SK-N-SH (cell line): ENCODE measurements around the gene HEBP1. TPM values are rescaled to one million over a fixed set of nuclear protein-coding genes. Genes with fewer than 3 reads are reported as not detected.

Experiments
- CTCF ChIA-PET: fragments of 300-600, 350-600 bp; formaldehyde crosslinking; extraction: SDS; loops from one replicate; lab custom pipeline; 2021; lab: Yijun Ruan, JAX
- POLR2A ChIA-PET: fragments of 350-600 bp; sonication (Branson Sonifier 250); formaldehyde crosslinking; extraction: SDS; loops from one replicate; lab custom pipeline; 2020; ENCODE audit warnings: antibody characterized with exemption, inconsistent platforms; lab: Yijun Ruan, JAX
- DNase-seq: peaks from one replicate; pipeline ENCODE4 v3.0.0; 2012
- H2AFZ ChIP-seq: fragments of 200-600 bp; sonication (generic); 2 replicates; pipeline ENCODE4 v1.8.1; 2016; ENCODE audit warnings: antibody characterized with exemption, mild to moderate bottlenecking, low read depth
- H3F3A ChIP-seq: fragments of 200-600 bp; sonication (generic); replicated peaks from 2 replicates; pipeline ENCODE3; 2016; ENCODE audit warnings: antibody characterized with exemption, mild to moderate bottlenecking; ENCODE audit not compliant: insufficient read depth
- H3K27ac ChIP-seq, 2 experiments: fragments of 200-500 bp in 1 of 2; fragments of 200-600 bp in 1 of 2; sonication (Bioruptor generic) in 1 of 2; sonication (generic), shearing (Covaris generic) in 1 of 2; 2 replicates each; pipeline versions ENCODE4 v1.5.1 to v1.6.1; 2014 to 2016; ENCODE audit warnings: low read depth in 2 of 2, inconsistent platforms in 1 of 2, low read length in 1 of 2, mild to moderate bottlenecking in 1 of 2, mixed read lengths in 1 of 2
- H3K27me3 ChIP-seq: fragments of 200-600 bp; sonication (generic), shearing (Covaris generic); 2 replicates; pipeline ENCODE4 v1.6.1; 2016; ENCODE audit warnings: mixed run types; ENCODE audit not compliant: insufficient read depth
- H3K36me3 ChIP-seq, 2 experiments: fragments of 200-500 bp in 1 of 2; fragments of 200-600 bp in 1 of 2; sonication (Bioruptor generic) in 1 of 2; sonication (generic) in 1 of 2; replicated peaks in 1 of 2; 2 replicates each; pipeline versions ENCODE3 to v1.5.1; 2014 to 2016; ENCODE audit warnings: low read length in 1 of 2, mild to moderate bottlenecking in 1 of 2; ENCODE audit not compliant: insufficient read depth in 2 of 2, control insufficient read depth in 1 of 2
- H3K4me1 ChIP-seq, 2 experiments: fragments of 200-500 bp in 1 of 2; fragments of 200-600 bp in 1 of 2; sonication (Bioruptor generic) in 1 of 2; sonication (generic), shearing (Covaris generic) in 1 of 2; 2 replicates each; pipeline versions ENCODE4 v1.5.1 to v1.6.1; 2014 to 2016; ENCODE audit warnings: low read depth in 1 of 2, low read length in 1 of 2, mixed run types in 1 of 2; ENCODE audit not compliant: insufficient read depth in 2 of 2, control insufficient read depth in 1 of 2
- H3K4me2 ChIP-seq: fragments of 200-600 bp; sonication (generic), shearing (Covaris generic); 2 replicates; pipeline ENCODE4 v1.6.1; 2017; ENCODE audit warnings: mixed run types
- H3K4me3 ChIP-seq, 2 experiments: fragments of 200-500 bp in 1 of 2; fragments of 200-600 bp in 1 of 2; sonication (Bioruptor generic) in 1 of 2; sonication (generic), shearing (Covaris generic) in 1 of 2; 2 replicates each; pipeline versions ENCODE4 v1.5.1 to v1.8.1; 2014 to 2016; ENCODE audit warnings: low read depth in 2 of 2, inconsistent platforms in 1 of 2, low read length in 1 of 2, mild to moderate bottlenecking in 1 of 2, mixed read lengths in 1 of 2, moderate library complexity in 1 of 2
- H3K79me2 ChIP-seq: fragments of 200-600 bp; sonication (generic); 2 replicates; pipeline ENCODE4 v1.8.1; 2017; ENCODE audit warnings: mild to moderate bottlenecking; ENCODE audit not compliant: insufficient read depth
- H3K9ac ChIP-seq: fragments of 200-600 bp; sonication (generic); 2 replicates; pipeline ENCODE4 v1.6.1; 2017; ENCODE audit warnings: mixed run types
- H3K9me2 ChIP-seq: fragments of 200-600 bp; sonication (generic); 2 replicates; pipeline ENCODE4 v1.6.1; 2017; ENCODE audit warnings: mixed run types
- H3K9me3 ChIP-seq: fragments of 200-600 bp; sonication (generic); 2 replicates; pipeline ENCODE4 v1.6.1; 2017; ENCODE audit warnings: mixed run types, mild to moderate bottlenecking, moderate library complexity
- H4K20me1 ChIP-seq: fragments of 200-600 bp; sonication (generic); 2 replicates; pipeline ENCODE4 v1.6.1; 2017; ENCODE audit warnings: mild to moderate bottlenecking, mixed run types; ENCODE audit not compliant: insufficient read depth
- MXI1 ChIP-seq: IDR thresholded peaks from 2 replicates; pipeline ENCODE4 v1.6.1; 2012; ENCODE audit warnings: mild to moderate bottlenecking, low read depth, low read length, improper control_type of control experiment
- POLR2AphosphoS5 ChIP-seq: IDR thresholded peaks from 2 replicates; pipeline ENCODE4 v1.6.1; 2012; ENCODE audit warnings: low read depth, low read length
- RCOR1 ChIP-seq: fragments of 150-350 bp; IDR thresholded peaks from 2 replicates; pipeline ENCODE4 v1.6.1; 2017; ENCODE audit warnings: antibody characterized with exemption, low read length
- TAF1 ChIP-seq: IDR thresholded peaks from 2 replicates; pipeline ENCODE4 v1.6.1; 2012; ENCODE audit warnings: low read depth, mild to moderate bottlenecking, low read length, moderate library complexity, borderline replicate concordance
- WGBS: methylation state at CpG from one replicate; pipeline ENCODE4 v1.1.6; 2017; ENCODE audit warnings: low lambda C conversion rate; 5-methylcytosine and 5-hydroxymethylcytosine counted together
- polyA plus RNA-seq, 3 experiments: library from polyadenylated mRNA; depleted of rRNA; stranded (reverse); fragments of >200 nt; gene quantifications; 2 replicates each; pipeline ENCODE4 v1.2.3, GENCODE V29; 2012
- TF ChIP-seq, protein P1 (sequence below): IDR thresholded peaks from 2 replicates; pipeline ENCODE4 v1.4.0; 2012; ENCODE audit warnings: low read depth
- TF ChIP-seq, protein P2 (sequence below): fragments of 200-600 bp; sonication (generic); IDR thresholded peaks from 2 replicates; pipeline ENCODE4 v1.6.1; 2017; ENCODE audit warnings: antibody characterized with exemption, mild to moderate bottlenecking, moderate library complexity
- TF ChIP-seq, protein P3 (sequence below): IDR thresholded peaks from 2 replicates; pipeline ENCODE4 v1.6.1; 2012; ENCODE audit warnings: mild to moderate bottlenecking, low read depth, low read length, moderate library complexity
- TF ChIP-seq, protein P4 (sequence below): IDR thresholded peaks from 2 replicates; pipeline ENCODE4 v1.4.0; 2012; ENCODE audit warnings: low read depth, borderline replicate concordance

The HEBP1 gene, protein sequence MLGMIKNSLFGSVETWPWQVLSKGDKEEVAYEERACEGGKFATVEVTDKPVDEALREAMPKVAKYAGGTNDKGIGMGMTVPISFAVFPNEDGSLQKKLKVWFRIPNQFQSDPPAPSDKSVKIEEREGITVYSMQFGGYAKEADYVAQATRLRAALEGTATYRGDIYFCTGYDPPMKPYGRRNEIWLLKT
- polyA plus RNA-seq (2012; rRNA removed), result 16.3 and 17.9 TPM in 2 replicates
- 24.2 and 25.8 TPM in 2 replicates for polyA plus RNA-seq (2012; cell fraction: cytosol; rRNA removed)
- polyA plus RNA-seq (2012; cell fraction: nucleus; rRNA removed), result 12.7 and 18.1 TPM in 2 replicates

DNA sequence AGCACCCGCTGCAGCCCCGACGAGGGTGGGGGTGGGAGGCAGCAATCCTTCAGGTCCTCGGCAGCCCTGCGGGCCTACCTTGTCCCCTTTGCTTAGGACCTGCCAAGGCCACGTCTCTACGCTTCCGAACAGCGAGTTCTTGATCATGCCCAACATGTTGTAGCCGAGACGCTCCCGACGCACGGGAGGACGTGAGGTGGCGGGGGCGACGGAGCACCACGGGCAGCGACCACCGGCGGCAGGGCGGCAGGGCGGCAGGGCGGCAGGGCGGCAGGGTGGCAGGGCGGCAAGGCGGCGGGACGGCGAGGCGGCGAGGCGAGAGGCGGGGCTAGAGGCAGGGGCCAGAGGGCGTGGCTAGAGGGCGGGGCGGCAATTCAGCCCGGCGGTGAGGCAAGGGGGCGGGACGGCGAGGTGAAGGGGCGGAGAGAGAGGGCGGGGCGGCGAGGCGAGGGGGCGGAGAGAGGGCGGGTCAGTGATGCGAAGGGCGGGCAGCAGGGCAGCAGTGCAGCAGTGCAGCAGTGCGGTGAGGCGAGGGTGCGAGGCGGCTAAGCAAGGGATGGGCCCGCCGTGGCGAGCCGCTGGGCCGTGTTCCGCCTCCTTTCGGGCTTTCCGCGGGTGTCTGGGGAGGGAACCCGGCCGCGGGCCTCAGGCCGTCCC is at the start of gene HEBP1:
Gene HEBP1 (minus strand): TSS at position 307 of the 657 bp plus-strand sequence. CDS start 151 bp downstream, at position 156.
- H4K20me1 ChIP-seq, result no peaks in the 10 kb centered on the region
- peak within 1 kb of the TSS; percentile 69 to 87 for H3K27ac ChIP-seq
- H3K9me3 ChIP-seq, result no peaks in the 10 kb centered on the region
- H3K9me2 ChIP-seq, result no peaks in the 10 kb centered on the region
- H3K4me1 ChIP-seq, result peaks cover 6 to 18% of the 10 kb centered on the region in 2 experiments; a peak in 3 of 4 replicates
- no peaks in the 10 kb centered on the region for H3K36me3 ChIP-seq
- peaks cover 36% of the 10 kb centered on the region for H3K79me2 ChIP-seq
- peak within 1 kb of the TSS; percentile 87 for H3K9ac ChIP-seq
- H3K27me3 ChIP-seq, result no peaks in the 10 kb centered on the region
- H3K4me2 ChIP-seq, result peak within 1 kb of the TSS; percentile 97
- CTCF ChIA-PET, result no interaction called here
- WGBS, result 1% methylated on average over 41 of the region's 69 CpGs
- H3F3A ChIP-seq, result peaks cover 5% of the 10 kb centered on the region
- peak within 1 kb of the TSS; percentile 76 to 88 for H3K4me3 ChIP-seq
- H2AFZ ChIP-seq, result peak within 1 kb of the TSS; percentile 94
- TF ChIP-seq, protein P1, sequence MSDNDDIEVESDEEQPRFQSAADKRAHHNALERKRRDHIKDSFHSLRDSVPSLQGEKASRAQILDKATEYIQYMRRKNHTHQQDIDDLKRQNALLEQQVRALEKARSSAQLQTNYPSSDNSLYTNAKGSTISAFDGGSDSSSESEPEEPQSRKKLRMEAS, result peak; percentile 2; the same call in 1 of the 2 replicates
- TF ChIP-seq RCOR1 (no peak), TAF1 (peak; percentile 76), POLR2AphosphoS5 (peak; percentile 67), MXI1 (no peak; the same call in 1 of the 2 replicates)
- TF ChIP-seq, protein P2, sequence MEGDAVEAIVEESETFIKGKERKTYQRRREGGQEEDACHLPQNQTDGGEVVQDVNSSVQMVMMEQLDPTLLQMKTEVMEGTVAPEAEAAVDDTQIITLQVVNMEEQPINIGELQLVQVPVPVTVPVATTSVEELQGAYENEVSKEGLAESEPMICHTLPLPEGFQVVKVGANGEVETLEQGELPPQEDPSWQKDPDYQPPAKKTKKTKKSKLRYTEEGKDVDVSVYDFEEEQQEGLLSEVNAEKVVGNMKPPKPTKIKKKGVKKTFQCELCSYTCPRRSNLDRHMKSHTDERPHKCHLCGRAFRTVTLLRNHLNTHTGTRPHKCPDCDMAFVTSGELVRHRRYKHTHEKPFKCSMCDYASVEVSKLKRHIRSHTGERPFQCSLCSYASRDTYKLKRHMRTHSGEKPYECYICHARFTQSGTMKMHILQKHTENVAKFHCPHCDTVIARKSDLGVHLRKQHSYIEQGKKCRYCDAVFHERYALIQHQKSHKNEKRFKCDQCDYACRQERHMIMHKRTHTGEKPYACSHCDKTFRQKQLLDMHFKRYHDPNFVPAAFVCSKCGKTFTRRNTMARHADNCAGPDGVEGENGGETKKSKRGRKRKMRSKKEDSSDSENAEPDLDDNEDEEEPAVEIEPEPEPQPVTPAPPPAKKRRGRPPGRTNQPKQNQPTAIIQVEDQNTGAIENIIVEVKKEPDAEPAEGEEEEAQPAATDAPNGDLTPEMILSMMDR, result no peak
- TF ChIP-seq, protein P3, sequence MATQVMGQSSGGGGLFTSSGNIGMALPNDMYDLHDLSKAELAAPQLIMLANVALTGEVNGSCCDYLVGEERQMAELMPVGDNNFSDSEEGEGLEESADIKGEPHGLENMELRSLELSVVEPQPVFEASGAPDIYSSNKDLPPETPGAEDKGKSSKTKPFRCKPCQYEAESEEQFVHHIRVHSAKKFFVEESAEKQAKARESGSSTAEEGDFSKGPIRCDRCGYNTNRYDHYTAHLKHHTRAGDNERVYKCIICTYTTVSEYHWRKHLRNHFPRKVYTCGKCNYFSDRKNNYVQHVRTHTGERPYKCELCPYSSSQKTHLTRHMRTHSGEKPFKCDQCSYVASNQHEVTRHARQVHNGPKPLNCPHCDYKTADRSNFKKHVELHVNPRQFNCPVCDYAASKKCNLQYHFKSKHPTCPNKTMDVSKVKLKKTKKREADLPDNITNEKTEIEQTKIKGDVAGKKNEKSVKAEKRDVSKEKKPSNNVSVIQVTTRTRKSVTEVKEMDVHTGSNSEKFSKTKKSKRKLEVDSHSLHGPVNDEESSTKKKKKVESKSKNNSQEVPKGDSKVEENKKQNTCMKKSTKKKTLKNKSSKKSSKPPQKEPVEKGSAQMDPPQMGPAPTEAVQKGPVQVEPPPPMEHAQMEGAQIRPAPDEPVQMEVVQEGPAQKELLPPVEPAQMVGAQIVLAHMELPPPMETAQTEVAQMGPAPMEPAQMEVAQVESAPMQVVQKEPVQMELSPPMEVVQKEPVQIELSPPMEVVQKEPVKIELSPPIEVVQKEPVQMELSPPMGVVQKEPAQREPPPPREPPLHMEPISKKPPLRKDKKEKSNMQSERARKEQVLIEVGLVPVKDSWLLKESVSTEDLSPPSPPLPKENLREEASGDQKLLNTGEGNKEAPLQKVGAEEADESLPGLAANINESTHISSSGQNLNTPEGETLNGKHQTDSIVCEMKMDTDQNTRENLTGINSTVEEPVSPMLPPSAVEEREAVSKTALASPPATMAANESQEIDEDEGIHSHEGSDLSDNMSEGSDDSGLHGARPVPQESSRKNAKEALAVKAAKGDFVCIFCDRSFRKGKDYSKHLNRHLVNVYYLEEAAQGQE, result 0 out of 2 replicates have a peak, but pooled peaks have one; percentile 2
- DNase-seq, result peak; percentile 99
- POLR2A ChIA-PET, result no interaction called here

DNA sequence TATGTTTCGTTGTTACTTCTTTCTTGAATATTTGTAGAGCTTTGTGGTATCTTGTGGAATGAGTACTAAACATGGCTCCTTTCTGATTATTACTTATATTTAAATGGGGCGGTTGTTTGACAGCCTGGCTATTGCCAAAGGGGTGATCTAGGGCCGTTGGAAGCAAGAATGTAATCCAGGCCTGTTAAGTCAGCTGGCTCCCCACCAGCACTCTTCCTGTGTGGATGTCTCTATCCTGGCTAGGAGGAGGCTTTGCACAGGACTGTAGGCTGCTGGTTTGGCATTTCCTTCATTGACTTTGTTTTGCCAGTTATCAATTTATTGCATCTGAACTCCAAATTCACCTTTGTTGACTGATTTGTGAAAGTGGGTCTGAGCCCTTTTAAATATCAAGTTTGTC is 49.8 kb upstream of the HEBP1 start:
- Histone ChIP-seq H3K9me2 (no peaks in the 10 kb centered on the region), H3K4me2 (no peak overlapping the region), H3K27me3 (no peaks in the 10 kb centered on the region), H3K4me1 (peaks cover 0 to 2% of the 10 kb centered on the region in 2 experiments; a peak in 2 of 4 replicates), H3K9me3 (peaks cover 7% of the 10 kb centered on the region; the same call in 1 of the 2 replicates), H3F3A (no peaks in the 10 kb centered on the region), H3K36me3 (no peaks in the 10 kb centered on the region), H3K4me3 (no peak overlapping the region), H3K27ac (no peak overlapping the region), H3K9ac (no peak overlapping the region), H2AFZ (no peak overlapping the region), H3K79me2 (no peaks in the 10 kb centered on the region), H4K20me1 (no peaks in the 10 kb centered on the region)
- 77% methylated on average over 3 of the region's 3 CpGs for WGBS
- TF ChIP-seq, protein P4, sequence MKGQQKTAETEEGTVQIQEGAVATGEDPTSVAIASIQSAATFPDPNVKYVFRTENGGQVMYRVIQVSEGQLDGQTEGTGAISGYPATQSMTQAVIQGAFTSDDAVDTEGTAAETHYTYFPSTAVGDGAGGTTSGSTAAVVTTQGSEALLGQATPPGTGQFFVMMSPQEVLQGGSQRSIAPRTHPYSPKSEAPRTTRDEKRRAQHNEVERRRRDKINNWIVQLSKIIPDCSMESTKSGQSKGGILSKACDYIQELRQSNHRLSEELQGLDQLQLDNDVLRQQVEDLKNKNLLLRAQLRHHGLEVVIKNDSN, result no peak
- ChIA-PET CTCF (no interaction called here), POLR2A (no interaction called here)
- no peak for DNase-seq
